Adrenal gland (tissue), 5 donors: ENCODE data around the gene ADAMTS8.

ENCODE experiments used
- POLR2A ChIP-seq, 2 donors: fragments of 450-650 bp; IDR thresholded peaks; one replicate each; pipeline ENCODE4 v1.6.1; 2017; ENCODE audit warnings: antibody characterized with exemption in 2 of 2, mild to moderate bottlenecking in 2 of 2, moderate library complexity in 1 of 2
- TF ChIP-seq, protein P1 (sequence below), 6 experiments: fragments of 450-650 bp in 4 of 6; fragments of 200-600 bp in 2 of 6; sonication (generic) in 1 of 6; IDR thresholded peaks; 1 replicate in 5 of 6; 2 replicates in 1 of 6; pipeline versions ENCODE4 v1.5.1 to v1.8.0; 2016 to 2021; ENCODE audit warnings: antibody characterized with exemption in 6 of 6, mild to moderate bottlenecking in 2 of 6, moderate library complexity in 1 of 6
- donor health status: DM: no; HTN: no; CAD: no.

DNA sequence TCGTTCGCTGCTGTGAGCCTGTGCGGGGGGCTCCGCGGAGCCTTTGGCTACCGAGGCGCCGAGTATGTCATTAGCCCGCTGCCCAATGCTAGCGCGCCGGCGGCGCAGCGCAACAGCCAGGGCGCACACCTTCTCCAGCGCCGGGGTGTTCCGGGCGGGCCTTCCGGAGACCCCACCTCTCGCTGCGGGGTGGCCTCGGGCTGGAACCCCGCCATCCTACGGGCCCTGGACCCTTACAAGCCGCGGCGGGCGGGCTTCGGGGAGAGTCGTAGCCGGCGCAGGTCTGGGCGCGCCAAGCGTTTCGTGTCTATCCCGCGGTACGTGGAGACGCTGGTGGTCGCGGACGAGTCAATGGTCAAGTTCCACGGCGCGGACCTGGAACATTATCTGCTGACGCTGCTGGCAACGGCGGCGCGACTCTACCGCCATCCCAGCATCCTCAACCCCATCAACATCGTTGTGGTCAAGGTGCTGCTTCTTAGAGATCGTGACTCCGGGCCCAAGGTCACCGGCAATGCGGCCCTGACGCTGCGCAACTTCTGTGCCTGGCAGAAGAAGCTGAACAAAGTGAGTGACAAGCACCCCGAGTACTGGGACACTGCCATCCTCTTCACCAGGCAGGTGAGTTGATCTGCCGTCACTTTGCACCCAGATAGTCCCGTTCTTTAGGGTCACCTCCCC is 21.0 kb upstream of the ADAMTS8 start:
- TF ChIP-seq, protein P1, sequence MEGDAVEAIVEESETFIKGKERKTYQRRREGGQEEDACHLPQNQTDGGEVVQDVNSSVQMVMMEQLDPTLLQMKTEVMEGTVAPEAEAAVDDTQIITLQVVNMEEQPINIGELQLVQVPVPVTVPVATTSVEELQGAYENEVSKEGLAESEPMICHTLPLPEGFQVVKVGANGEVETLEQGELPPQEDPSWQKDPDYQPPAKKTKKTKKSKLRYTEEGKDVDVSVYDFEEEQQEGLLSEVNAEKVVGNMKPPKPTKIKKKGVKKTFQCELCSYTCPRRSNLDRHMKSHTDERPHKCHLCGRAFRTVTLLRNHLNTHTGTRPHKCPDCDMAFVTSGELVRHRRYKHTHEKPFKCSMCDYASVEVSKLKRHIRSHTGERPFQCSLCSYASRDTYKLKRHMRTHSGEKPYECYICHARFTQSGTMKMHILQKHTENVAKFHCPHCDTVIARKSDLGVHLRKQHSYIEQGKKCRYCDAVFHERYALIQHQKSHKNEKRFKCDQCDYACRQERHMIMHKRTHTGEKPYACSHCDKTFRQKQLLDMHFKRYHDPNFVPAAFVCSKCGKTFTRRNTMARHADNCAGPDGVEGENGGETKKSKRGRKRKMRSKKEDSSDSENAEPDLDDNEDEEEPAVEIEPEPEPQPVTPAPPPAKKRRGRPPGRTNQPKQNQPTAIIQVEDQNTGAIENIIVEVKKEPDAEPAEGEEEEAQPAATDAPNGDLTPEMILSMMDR (IDR thresholded peaks at IDR 0.05) = no peak
- TF ChIP-seq POLR2A (IDR thresholded peaks at IDR 0.05) = no peak
